ENCODE data around the gene PPP1R13L.

GRCh38 chr19:45446295-45446694, 41.4 kb upstream of the PPP1R13L start:
- TF ChIP-seq, protein P1, sequence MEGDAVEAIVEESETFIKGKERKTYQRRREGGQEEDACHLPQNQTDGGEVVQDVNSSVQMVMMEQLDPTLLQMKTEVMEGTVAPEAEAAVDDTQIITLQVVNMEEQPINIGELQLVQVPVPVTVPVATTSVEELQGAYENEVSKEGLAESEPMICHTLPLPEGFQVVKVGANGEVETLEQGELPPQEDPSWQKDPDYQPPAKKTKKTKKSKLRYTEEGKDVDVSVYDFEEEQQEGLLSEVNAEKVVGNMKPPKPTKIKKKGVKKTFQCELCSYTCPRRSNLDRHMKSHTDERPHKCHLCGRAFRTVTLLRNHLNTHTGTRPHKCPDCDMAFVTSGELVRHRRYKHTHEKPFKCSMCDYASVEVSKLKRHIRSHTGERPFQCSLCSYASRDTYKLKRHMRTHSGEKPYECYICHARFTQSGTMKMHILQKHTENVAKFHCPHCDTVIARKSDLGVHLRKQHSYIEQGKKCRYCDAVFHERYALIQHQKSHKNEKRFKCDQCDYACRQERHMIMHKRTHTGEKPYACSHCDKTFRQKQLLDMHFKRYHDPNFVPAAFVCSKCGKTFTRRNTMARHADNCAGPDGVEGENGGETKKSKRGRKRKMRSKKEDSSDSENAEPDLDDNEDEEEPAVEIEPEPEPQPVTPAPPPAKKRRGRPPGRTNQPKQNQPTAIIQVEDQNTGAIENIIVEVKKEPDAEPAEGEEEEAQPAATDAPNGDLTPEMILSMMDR (IDR thresholded peaks at IDR 0.05), result peak; percentile 75
- TF ChIP-seq ZFX (IDR thresholded peaks at IDR 0.05; ENCODE audit: borderline replicate concordance), result no peak

Data from 22Rv1 (cell line).